GM21723 (cell line): ENCODE results near the gene MAJIN.

Experiments
- ATAC-seq: cut with Tn5 transposase; IDR thresholded peaks from one replicate; pipeline ENCODE4 v1.9.1; 2021; ENCODE audit warnings: mild to moderate bottlenecking, moderate library complexity; ENCODE audit not compliant: unreplicated experiment

The MAJIN gene

GRCh38 chr11:64894070-64894811 lies 77.7 kb downstream of the MAJIN start:
- peak; percentile 66 for ATAC-seq

- ATAC-seq: no peak
Measured at GRCh38 chr11:64893194-64894069, 78.5 kb downstream of the MAJIN start.

GRCh38 chr11:64892838-64893193 lies 79.1 kb downstream of the MAJIN start:
- ATAC-seq: no peak

- no peak for ATAC-seq
Measured at GRCh38 chr11:64892411-64892831, 79.5 kb downstream of the MAJIN start.

- ATAC-seq: no peak
Measured at GRCh38 chr11:64891880-64892279, 80.0 kb downstream of the MAJIN start.

GRCh38 chr11:64891215-64891848 lies 80.6 kb downstream of the MAJIN start:
- no peak for ATAC-seq

GRCh38 chr11:64890522-64890939 lies 81.4 kb downstream of the MAJIN start:
- no peak for ATAC-seq

- no peak for ATAC-seq
Measured at GRCh38 chr11:64888729-64889511, 83.0 kb downstream of the MAJIN start.

- ATAC-seq: no peak
Measured at GRCh38 chr11:64888406-64888728, 83.5 kb downstream of the MAJIN start.
